A549 (cell line): Measurements from ENCODE around the gene GCC1. TPM values are rescaled to one million over a fixed set of nuclear protein-coding genes. Genes with fewer than 3 reads are reported as not detected.

Source experiments
- ATAC-seq, 2 experiments: fragments of 200-7000 bp in 1 of 2; fragments of >200 bp in 1 of 2; cut with Nextera tagmentation in 1 of 2; cut with Tn5 transposase in 1 of 2; 3 replicates each; pipeline versions ENCODE4 v1.8.0 to v1.9.1; 2018 to 2020; ENCODE audit warnings: mild to moderate bottlenecking in 1 of 2, moderate library complexity in 1 of 2
- CTCF ChIA-PET: fragments of 300-600 bp; sonication (Branson Sonifier 250); formaldehyde crosslinking; extraction: SDS; loops from one replicate; lab custom pipeline; 2021; ENCODE audit warnings: antibody characterized with exemption, inconsistent platforms; lab: Yijun Ruan, JAX
- POLR2A ChIA-PET: fragments of 350-600 bp; formaldehyde crosslinking; extraction: SDS; loops from one replicate; lab custom pipeline; 2021; ENCODE audit warnings: antibody characterized with exemption, inconsistent platforms; lab: Yijun Ruan, JAX
- DNase-seq, 2 experiments: peaks; one replicate each; pipeline versions ENCODE4 v3.0.0 to v3.0.0-alpha.2; 2011 to 2016; ENCODE audit warnings: low read depth in 1 of 2, low spot score in 1 of 2
- FAIRE-seq: peaks from 2 replicates; lab custom pipeline; 2011; peaks lifted over from hg19 to GRCh38; lab: Jason Lieb, UNC
- H3K27ac ChIP-seq, 2 experiments: fragments of >200 bp; sonication (Bioruptor Twin); formaldehyde crosslinking; 3 replicates each; pipeline ENCODE4 v1.5.1; 2016 to 2017
- H3K4me1 ChIP-seq: fragments of >200 bp; sonication (Bioruptor Twin); formaldehyde crosslinking; 3 replicates; pipeline ENCODE4 v1.6.1; 2016
- H3K4me2 ChIP-seq: fragments of >200 bp; sonication (Bioruptor Twin); formaldehyde crosslinking; 3 replicates; pipeline ENCODE4 v1.6.1; 2016
- H3K4me3 ChIP-seq: fragments of >200 bp; sonication (Bioruptor Twin); formaldehyde crosslinking; 3 replicates; pipeline ENCODE4 v1.5.1; 2016
- H3K9me3 ChIP-seq: fragments of >200 bp; sonication (Bioruptor Twin); formaldehyde crosslinking; 3 replicates; pipeline ENCODE4 v1.6.1; 2016
- ATOH8 ChIP-seq: fragments of 250-450 bp; sonication (Bioruptor Pico); IDR thresholded peaks from 2 replicates; pipeline ENCODE4 v1.5.0; 2020; ENCODE audit warnings: low read depth, mild to moderate bottlenecking, moderate library complexity
- CEBPB ChIP-seq, 2 experiments: fragments of >200 bp in 1 of 2; sonication (Bioruptor Twin) in 1 of 2; formaldehyde crosslinking in 1 of 2; IDR thresholded peaks; 2 replicates each; pipeline ENCODE4 v1.6.1; 2012 to 2016
- CHD2 ChIP-seq: fragments of 150-350 bp; IDR thresholded peaks from 2 replicates; pipeline ENCODE4 v1.6.1; 2014; ENCODE audit warnings: low read length; ENCODE audit not compliant: partially characterized antibody
- CHD4 ChIP-seq: fragments of 200-600 bp; sonication (generic); IDR thresholded peaks from 2 replicates; pipeline ENCODE4 v1.6.1; 2016; ENCODE audit warnings: antibody characterized with exemption, mild to moderate bottlenecking, borderline replicate concordance
- EP300 ChIP-seq, 2 experiments: fragments of >200 bp; sonication (Bioruptor Twin); formaldehyde crosslinking; IDR thresholded peaks; 2 replicates in 1 of 2; 3 replicates in 1 of 2; pipeline ENCODE4 v1.6.1; 2016 to 2017
- ESRRA ChIP-seq: fragments of 150-350 bp; IDR thresholded peaks from 2 replicates; pipeline ENCODE4 v1.6.1; 2014; ENCODE audit warnings: mild to moderate bottlenecking, low read length, borderline replicate concordance
- FOSL2 ChIP-seq, 2 experiments: fragments of 450-650 bp in 1 of 2; fragments of >200 bp in 1 of 2; sonication (Bioruptor Twin) in 1 of 2; formaldehyde crosslinking; IDR thresholded peaks; 2 replicates each; pipeline versions ENCODE4 v1.5.0 to v1.6.1; 2016 to 2020; ENCODE audit warnings: mild to moderate bottlenecking in 1 of 2, moderate library complexity in 1 of 2
- HDAC2 ChIP-seq: fragments of 200-600 bp; sonication (generic); IDR thresholded peaks from 2 replicates; pipeline ENCODE4 v1.6.1; 2016
- HOXA7 ChIP-seq: fragments of 250-450 bp; sonication (Bioruptor Pico); IDR thresholded peaks from 2 replicates; pipeline ENCODE4 v1.5.0; 2020; ENCODE audit warnings: mild to moderate bottlenecking, moderate library complexity
- HOXB5 ChIP-seq: fragments of 250-450 bp; sonication (Bioruptor Pico); IDR thresholded peaks from 2 replicates; pipeline ENCODE4 v1.5.0; 2020; ENCODE audit warnings: mild to moderate bottlenecking, moderate library complexity
- JUN ChIP-seq, 2 experiments: fragments of >200 bp; sonication (Bioruptor Twin); formaldehyde crosslinking; IDR thresholded peaks; 2 replicates in 1 of 2; 3 replicates in 1 of 2; pipeline ENCODE4 v1.6.1; 2016 to 2017
- JUNB ChIP-seq: fragments of >200 bp; sonication (Bioruptor Twin); formaldehyde crosslinking; IDR thresholded peaks from 2 replicates; pipeline ENCODE4 v1.6.1; 2016
- KDM1A ChIP-seq: fragments of 200-600 bp; sonication (generic); IDR thresholded peaks from 2 replicates; pipeline ENCODE4 v1.6.1; 2016; ENCODE audit warnings: low read depth, mild to moderate bottlenecking
- MAFK ChIP-seq: fragments of 450-650 bp; IDR thresholded peaks from 2 replicates; pipeline ENCODE4 v1.6.1; 2014; ENCODE audit not compliant: partially characterized antibody
- MAX ChIP-seq: IDR thresholded peaks from 2 replicates; pipeline ENCODE4 v1.6.1; 2012
- NFE2L2 ChIP-seq: fragments of 150-350 bp; conservative IDR thresholded peaks from 2 replicates; pipeline ENCODE4 v1.6.1; 2014; ENCODE audit warnings: low read length
- NPAS2 ChIP-seq: fragments of 250-450 bp; sonication (Bioruptor Pico); IDR thresholded peaks from 2 replicates; pipeline ENCODE4 v1.8.0; 2022; ENCODE audit warnings: mild to moderate bottlenecking, moderate library complexity, borderline replicate concordance
- NR3C1 ChIP-seq: fragments of >200 bp; sonication (Bioruptor Twin); formaldehyde crosslinking; IDR thresholded peaks from 3 replicates; pipeline ENCODE4 v1.6.1; 2017
- PHF8 ChIP-seq: fragments of 200-600 bp; sonication (generic); IDR thresholded peaks from 2 replicates; pipeline ENCODE4 v1.6.1; 2016; ENCODE audit warnings: low read depth, mild to moderate bottlenecking, antibody characterized with exemption, moderate library complexity, borderline replicate concordance
- POLR2AphosphoS2 ChIP-seq: conservative IDR thresholded peaks from 2 replicates; pipeline ENCODE4 v1.6.1; 2012; ENCODE audit warnings: low read length, improper control_type of control experiment, inconsistent platforms
- SMC3 ChIP-seq: fragments of >200 bp; sonication (Bioruptor Twin); formaldehyde crosslinking; IDR thresholded peaks from 3 replicates; pipeline ENCODE4 v1.6.1; 2018; ENCODE audit warnings: inconsistent platforms
- SREBF2 ChIP-seq: fragments of 450-650 bp; IDR thresholded peaks from 2 replicates; pipeline ENCODE4 v1.6.1; 2014; ENCODE audit warnings: mild to moderate bottlenecking, moderate library complexity
- TFCP2L1 ChIP-seq: fragments of 250-450 bp; sonication (Bioruptor Pico); IDR thresholded peaks from 2 replicates; pipeline ENCODE4 v1.5.0; 2021; ENCODE audit warnings: mild to moderate bottlenecking
- USF2 ChIP-seq: fragments of 450-650 bp; IDR thresholded peaks from 2 replicates; pipeline ENCODE4 v1.6.1; 2014; ENCODE audit warnings: antibody characterized with exemption
- ZC3H11A ChIP-seq: fragments of 450-650 bp; IDR thresholded peaks from 2 replicates; pipeline ENCODE4 v1.6.1; 2014; ENCODE audit warnings: antibody characterized with exemption, mild to moderate bottlenecking
- ZSCAN20 ChIP-seq: fragments of 250-450 bp; sonication (Bioruptor Pico); IDR thresholded peaks from 2 replicates; pipeline ENCODE4 v1.8.0; 2022; ENCODE audit warnings: mild to moderate bottlenecking, moderate library complexity
- WGBS: methylation state at CpG from one replicate; pipeline ENCODE4 v1.1.6; 2017; ENCODE audit errors: missing lambda C conversion rate; 5-methylcytosine and 5-hydroxymethylcytosine counted together
- polyA plus RNA-seq, 4 experiments: library from polyadenylated mRNA; depleted of rRNA in 3 of 4; stranded (reverse); fragments of >200 nt; fragmentation: RNase III in 1 of 4; extraction: RNeasy Plus Mini Kit Qiagen cat#74134 plus additional on column Dnase treatment in 1 of 4; gene quantifications; 2 replicates in 3 of 4; 3 replicates in 1 of 4; pipeline ENCODE4 v1.2.3, GENCODE V29; 2011 to 2017
- TF ChIP-seq, protein P1 (sequence below): IDR thresholded peaks from 2 replicates; pipeline ENCODE4 v1.6.1; 2012; ENCODE audit warnings: low read depth, borderline replicate concordance
- TF ChIP-seq, protein P2 (sequence below): IDR thresholded peaks from 2 replicates; pipeline ENCODE4 v1.6.1; 2012
- TF ChIP-seq, protein P3 (sequence below): fragments of >200 bp; sonication (Bioruptor Twin); formaldehyde crosslinking; IDR thresholded peaks from 3 replicates; pipeline ENCODE4 v1.6.1; 2016

The GCC1 gene
- polyA plus RNA-seq, 2 of the 4 experiments (the other 2 are of a cell fraction) = 13.4 to 15.7 TPM

- POLR2A ChIA-PET = no interaction called here
- H3K4me2 ChIP-seq = peak overlapping the region; percentile 98
- no peaks in the 10 kb centered on the region for H3K9me3 ChIP-seq
- no peak for DNase-seq
- peaks cover 23% of the 10 kb centered on the region for H3K4me1 ChIP-seq
- WGBS = 15% methylated on average over 12 of the region's 12 CpGs
- TF ChIP-seq HDAC2 (no peak), NPAS2 (CRISPR knock-in tag) (no peak), ZSCAN20 (no peak), NR3C1 (no peak), JUNB (no peak), SREBF2 (no peak), JUN (IDR thresholded peaks at IDR 0.05) (no peak), CEBPB (IDR thresholded peaks at IDR 0.05) (no peak)
- TF ChIP-seq, protein P1, sequence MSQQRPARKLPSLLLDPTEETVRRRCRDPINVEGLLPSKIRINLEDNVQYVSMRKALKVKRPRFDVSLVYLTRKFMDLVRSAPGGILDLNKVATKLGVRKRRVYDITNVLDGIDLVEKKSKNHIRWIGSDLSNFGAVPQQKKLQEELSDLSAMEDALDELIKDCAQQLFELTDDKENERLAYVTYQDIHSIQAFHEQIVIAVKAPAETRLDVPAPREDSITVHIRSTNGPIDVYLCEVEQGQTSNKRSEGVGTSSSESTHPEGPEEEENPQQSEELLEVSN = no peak
- FAIRE-seq = no peak
- H3K27ac ChIP-seq = peak overlapping the region; percentile 86 to 88
- ATAC-seq = no peak
- peak overlapping the region; percentile 96 for H3K4me3 ChIP-seq
- CTCF ChIA-PET = interaction anchor here (1.3 kb wide), 1 partner anchor 10 kb away, joined by 3 read pairs; no protein-coding TSS in a partner anchor
Observed at GRCh38 chr7:127584648-127585043, 750 bp downstream of the GCC1 start.

GRCh38 chr7:127582361-127582760, 3.0 kb downstream of the GCC1 start:
- WGBS = 94% methylated on average over 6 of the region's 14 CpGs
- ChIA-PET CTCF (interaction anchor here (1.3 to 1.8 kb wide), 2 partner anchors 235 to 627 kb away, joined by 5 to 8 read pairs; no protein-coding TSS in a partner anchor), POLR2A (no interaction called here)
- ATAC-seq (no peak), FAIRE-seq (no peak), DNase-seq (no peak)
- TF ChIP-seq JUNB (no peak), HDAC2 (no peak), CHD2 (no peak), MAFK (no peak), ATOH8 (no peak), HOXB5 (CRISPR knock-in tag) (no peak), SMC3 (no peak), HOXA7 (CRISPR knock-in tag) (no peak)
- TF ChIP-seq, protein P1 = no peak
- TF ChIP-seq, protein P2, sequence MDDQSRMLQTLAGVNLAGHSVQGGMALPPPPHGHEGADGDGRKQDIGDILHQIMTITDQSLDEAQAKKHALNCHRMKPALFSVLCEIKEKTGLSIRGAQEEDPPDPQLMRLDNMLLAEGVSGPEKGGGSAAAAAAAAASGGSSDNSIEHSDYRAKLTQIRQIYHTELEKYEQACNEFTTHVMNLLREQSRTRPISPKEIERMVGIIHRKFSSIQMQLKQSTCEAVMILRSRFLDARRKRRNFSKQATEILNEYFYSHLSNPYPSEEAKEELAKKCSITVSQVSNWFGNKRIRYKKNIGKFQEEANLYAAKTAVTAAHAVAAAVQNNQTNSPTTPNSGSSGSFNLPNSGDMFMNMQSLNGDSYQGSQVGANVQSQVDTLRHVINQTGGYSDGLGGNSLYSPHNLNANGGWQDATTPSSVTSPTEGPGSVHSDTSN = no peak
- peaks cover 12% of the 10 kb centered on the region for H3K4me1 ChIP-seq
- no peak overlapping the region for H3K27ac ChIP-seq
- H3K9me3 ChIP-seq = no peaks in the 10 kb centered on the region
- no peak overlapping the region for H3K4me2 ChIP-seq
- no peak overlapping the region for H3K4me3 ChIP-seq

GRCh38 chr7:127581716-127582115, 3.7 kb downstream of the GCC1 start:
- DNase-seq (no peak), FAIRE-seq (no peak), ATAC-seq (no peak)
- no peak overlapping the region for H3K4me2 ChIP-seq
- H3K9me3 ChIP-seq = no peaks in the 10 kb centered on the region
- H3K4me3 ChIP-seq = no peak overlapping the region
- H3K4me1 ChIP-seq = peaks cover 12% of the 10 kb centered on the region
- POLR2A ChIA-PET = no interaction called here
- no peak for TF ChIP-seq NPAS2 (CRISPR knock-in tag)
- no peak for TF ChIP-seq MAX
- TF ChIP-seq CHD4 = no peak
- TF ChIP-seq FOSL2 (IDR thresholded peaks at IDR 0.05) = no peak
- TF ChIP-seq FOSL2 (CRISPR knock-in tag; IDR thresholded peaks at IDR 0.05) = no peak
- no peak for TF ChIP-seq PHF8
- TF ChIP-seq ESRRA = no peak
- TF ChIP-seq USF2 = no peak
- no peak for TF ChIP-seq ZC3H11A
- no peak for TF ChIP-seq HDAC2
- TF ChIP-seq POLR2AphosphoS2 = no peak
- no peak for TF ChIP-seq MAFK
- TF ChIP-seq NR3C1 = no peak
- TF ChIP-seq, protein P3, sequence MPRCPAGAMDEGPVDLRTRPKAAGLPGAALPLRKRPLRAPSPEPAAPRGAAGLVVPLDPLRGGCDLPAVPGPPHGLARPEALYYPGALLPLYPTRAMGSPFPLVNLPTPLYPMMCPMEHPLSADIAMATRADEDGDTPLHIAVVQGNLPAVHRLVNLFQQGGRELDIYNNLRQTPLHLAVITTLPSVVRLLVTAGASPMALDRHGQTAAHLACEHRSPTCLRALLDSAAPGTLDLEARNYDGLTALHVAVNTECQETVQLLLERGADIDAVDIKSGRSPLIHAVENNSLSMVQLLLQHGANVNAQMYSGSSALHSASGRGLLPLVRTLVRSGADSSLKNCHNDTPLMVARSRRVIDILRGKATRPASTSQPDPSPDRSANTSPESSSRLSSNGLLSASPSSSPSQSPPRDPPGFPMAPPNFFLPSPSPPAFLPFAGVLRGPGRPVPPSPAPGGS = no peak
- no peak for TF ChIP-seq TFCP2L1 (CRISPR knock-in tag)
- no peak for TF ChIP-seq NFE2L2
- TF ChIP-seq EP300 (IDR thresholded peaks at IDR 0.05) = no peak
- no peak for TF ChIP-seq KDM1A
- H3K27ac ChIP-seq = no peak overlapping the region
- 100% methylated on average over 1 of the region's 1 CpG for WGBS
- CTCF ChIA-PET = interaction anchor here (1.2 to 1.8 kb wide), 2 partner anchors 126 to 628 kb away, joined by 3 to 8 read pairs; no protein-coding TSS in a partner anchor
